BE2C (cell line): ENCODE measurements around the gene MBTD1.

Source experiments
- DNase-seq: peaks from one replicate; pipeline ENCODE4 v3.0.0-alpha.2; 2020
- H3K27me3 ChIP-seq: fragments of 250-450 bp; sonication (Bioruptor Pico); 2 replicates; pipeline ENCODE4 v1.5.1; 2020; ENCODE audit warnings: mild to moderate bottlenecking
- H3K36me3 ChIP-seq: fragments of 250-450 bp; sonication (Bioruptor Pico); 2 replicates; pipeline ENCODE4 v1.5.1; 2020; ENCODE audit warnings: mild to moderate bottlenecking
- H3K4me1 ChIP-seq: fragments of 250-450 bp; sonication (Bioruptor Pico); 2 replicates; pipeline ENCODE4 v1.5.1; 2020
- H3K4me3 ChIP-seq: 2 replicates; pipeline ENCODE4 v1.5.1; 2011; ENCODE audit warnings: low read depth, low read length
- H3K9me3 ChIP-seq: fragments of 250-450 bp; sonication (Bioruptor Pico); 2 replicates; pipeline ENCODE4 v1.5.1; 2020
- TF ChIP-seq, protein P1 (sequence below): IDR thresholded peaks from 2 replicates; pipeline ENCODE4 v1.5.1; 2012; ENCODE audit warnings: mild to moderate bottlenecking, low read depth, low read length

Gene MBTD1

DNA sequence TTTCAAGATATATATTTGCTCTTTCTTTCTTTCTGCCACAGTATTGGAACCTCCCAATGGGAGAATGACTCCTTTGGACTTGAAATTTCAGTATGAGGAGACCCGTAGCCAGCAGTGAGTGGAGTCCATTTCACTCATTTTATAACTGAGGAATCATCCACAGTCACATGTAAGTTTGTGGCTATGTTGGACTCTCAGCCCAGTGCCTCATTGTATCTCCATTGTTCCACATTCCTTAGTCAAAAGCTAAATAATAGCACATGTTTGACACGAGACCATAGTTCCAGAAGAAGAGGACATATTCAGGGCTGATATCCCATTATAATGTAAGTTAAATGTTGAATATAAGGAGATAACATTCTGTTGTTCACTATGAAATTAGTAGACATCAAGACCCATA is 126.5 kb downstream of the MBTD1 start:
- no peaks in the 10 kb centered on the region for H3K27me3 ChIP-seq
- H3K36me3 ChIP-seq: no peaks in the 10 kb centered on the region
- DNase-seq: no peak
- no peak overlapping the region for H3K4me3 ChIP-seq
- H3K4me1 ChIP-seq: no peaks in the 10 kb centered on the region
- TF ChIP-seq, protein P1, sequence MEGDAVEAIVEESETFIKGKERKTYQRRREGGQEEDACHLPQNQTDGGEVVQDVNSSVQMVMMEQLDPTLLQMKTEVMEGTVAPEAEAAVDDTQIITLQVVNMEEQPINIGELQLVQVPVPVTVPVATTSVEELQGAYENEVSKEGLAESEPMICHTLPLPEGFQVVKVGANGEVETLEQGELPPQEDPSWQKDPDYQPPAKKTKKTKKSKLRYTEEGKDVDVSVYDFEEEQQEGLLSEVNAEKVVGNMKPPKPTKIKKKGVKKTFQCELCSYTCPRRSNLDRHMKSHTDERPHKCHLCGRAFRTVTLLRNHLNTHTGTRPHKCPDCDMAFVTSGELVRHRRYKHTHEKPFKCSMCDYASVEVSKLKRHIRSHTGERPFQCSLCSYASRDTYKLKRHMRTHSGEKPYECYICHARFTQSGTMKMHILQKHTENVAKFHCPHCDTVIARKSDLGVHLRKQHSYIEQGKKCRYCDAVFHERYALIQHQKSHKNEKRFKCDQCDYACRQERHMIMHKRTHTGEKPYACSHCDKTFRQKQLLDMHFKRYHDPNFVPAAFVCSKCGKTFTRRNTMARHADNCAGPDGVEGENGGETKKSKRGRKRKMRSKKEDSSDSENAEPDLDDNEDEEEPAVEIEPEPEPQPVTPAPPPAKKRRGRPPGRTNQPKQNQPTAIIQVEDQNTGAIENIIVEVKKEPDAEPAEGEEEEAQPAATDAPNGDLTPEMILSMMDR: no peak
- H3K9me3 ChIP-seq: no peaks in the 10 kb centered on the region

- H3K9me3 ChIP-seq: no peaks in the 10 kb centered on the region
Observed at GRCh38 chr17:51132964-51133319, 126.9 kb downstream of the MBTD1 start.

GRCh38 chr17:51128076-51128475 is 131.8 kb downstream of the MBTD1 start:
- Histone ChIP-seq H3K27me3 (no peaks in the 10 kb centered on the region), H3K4me3 (no peak overlapping the region), H3K4me1 (no peaks in the 10 kb centered on the region), H3K36me3 (no peaks in the 10 kb centered on the region), H3K9me3 (no peaks in the 10 kb centered on the region)
- TF ChIP-seq, protein P1: no peak
- no peak for DNase-seq

More at GRCh38 chr17:51132964-51133319, 126.9 kb downstream of the MBTD1 start:
- H3K27me3 ChIP-seq: no peaks in the 10 kb centered on the region
- no peaks in the 10 kb centered on the region for H3K4me1 ChIP-seq
- TF ChIP-seq, protein P1: no peak
- H3K36me3 ChIP-seq: no peaks in the 10 kb centered on the region
- H3K4me3 ChIP-seq: no peak overlapping the region
- no peak for DNase-seq
